Left cardiac atrium (tissue), 2 donors: ENCODE data around the gene RBBP4. TPM values are rescaled to one million over a fixed set of nuclear protein-coding genes. Genes with fewer than 3 reads are reported as not detected.

Experiments
- total RNA-seq, 2 donors: library from RNA; stranded (reverse); fragmentation: NEBNext Ultra II Directional; extraction: Animal tissue kit (Norgen Biotek cat#: 25700); gene quantifications; one replicate each; pipeline ENCODE4 v1.2.1, GENCODE V29; 2021
- donor health status: DM: no; HTN: yes; CAD: no; lungs with severe emphysema.
- donor health status: DM: yes; HTN: yes; CAD: no.

Gene RBBP4
- total RNA-seq, 2 donors from 2014 or later = 95.8 to 108 TPM

Other genes with a start within 250 kb of the RBBP4 start
- gene ZBTB8B, start 186.1 kb upstream of the RBBP4 start, total RNA-seq = under 1 TPM in 1 of 2 donors, not detected in 1; 0.03 TPM
- 1 to 10 TPM; 3.0 to 4.7 TPM for gene ZBTB8A, start 111.8 kb upstream of the RBBP4 start, total RNA-seq
- 10 to 100 TPM; 26.2 to 32.7 TPM for gene ZBTB8OS, start 658 bp upstream of the RBBP4 start, total RNA-seq
- 10 to 100 TPM; 14.5 to 15.8 TPM for gene SYNC, start 51.6 kb downstream of the RBBP4 start, total RNA-seq
- gene YARS1, start 166.2 kb downstream of the RBBP4 start, total RNA-seq = 10 to 100 TPM; 36.7 to 70.0 TPM
- gene S100PBP, start 166.4 kb downstream of the RBBP4 start, total RNA-seq = 10 to 100 TPM; 16.2 to 17.5 TPM
- gene FNDC5, start 219.7 kb downstream of the RBBP4 start, total RNA-seq = 10 to 100 TPM; 74.3 to 92.5 TPM
- not detected for gene HPCA, start 235.3 kb downstream of the RBBP4 start, total RNA-seq